ENCODE results near the gene FAM107B.
"Not testable (repeated sequence)": the region's sequence is repeated elsewhere in the genome, so short reads cannot be mapped to it uniquely, and the experiment has no call there.

The FAM107B gene

DNA sequence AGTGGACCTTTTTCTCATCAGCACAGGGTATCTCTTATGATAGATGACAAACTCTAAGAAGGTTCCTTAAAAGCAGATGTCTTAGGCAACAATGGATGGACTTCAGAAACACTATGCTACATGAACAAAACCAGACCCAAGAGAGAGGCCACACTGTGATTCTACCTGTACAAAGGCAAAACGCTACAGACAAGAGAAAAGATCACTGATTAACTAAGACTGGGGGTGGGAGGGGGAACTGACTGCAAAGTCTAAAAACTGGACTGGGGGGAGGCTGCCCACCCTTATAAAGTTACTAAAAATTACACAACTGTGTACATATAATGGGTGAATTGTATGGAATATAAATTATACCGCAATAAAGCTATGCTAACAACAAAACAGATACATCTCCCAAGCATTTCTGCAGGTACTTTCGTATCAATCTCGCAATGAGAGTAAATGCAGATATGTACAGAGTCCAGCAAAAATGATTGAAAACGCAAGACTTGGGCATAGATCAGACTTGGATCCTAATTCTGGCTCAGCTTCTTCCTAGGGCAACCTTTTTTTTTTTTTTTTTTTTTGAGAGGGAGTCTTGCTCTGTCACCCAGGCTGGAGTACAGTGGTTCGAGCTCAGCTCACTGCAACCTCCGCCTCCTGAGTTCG is 179.7 kb downstream of the FAM107B start:
- no peak for DNase-seq

- no peak for DNase-seq
These were observed 180.9 kb downstream of the FAM107B start for GRCh38 chr10:14593806-14594205.

DNA sequence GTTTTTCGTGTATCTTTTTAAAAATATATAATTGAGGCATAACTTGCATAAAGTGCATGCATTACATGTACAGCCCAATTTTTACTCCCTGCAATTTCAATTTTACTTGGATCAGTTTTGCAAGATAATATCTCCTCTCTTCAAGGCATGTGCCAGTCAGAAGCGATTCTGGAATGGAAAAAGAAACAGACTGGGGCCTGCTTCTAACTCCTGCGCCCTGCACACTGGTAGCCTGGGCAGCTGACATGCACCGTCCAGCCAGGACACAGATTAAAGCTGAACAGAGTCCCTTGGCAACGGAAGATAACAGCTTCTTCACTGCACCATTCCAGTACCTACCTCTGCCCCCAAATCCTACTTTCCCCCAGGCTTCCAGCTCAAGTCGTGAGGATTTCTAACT is 182.1 kb downstream of the FAM107B start:
- no peak for DNase-seq

DNA sequence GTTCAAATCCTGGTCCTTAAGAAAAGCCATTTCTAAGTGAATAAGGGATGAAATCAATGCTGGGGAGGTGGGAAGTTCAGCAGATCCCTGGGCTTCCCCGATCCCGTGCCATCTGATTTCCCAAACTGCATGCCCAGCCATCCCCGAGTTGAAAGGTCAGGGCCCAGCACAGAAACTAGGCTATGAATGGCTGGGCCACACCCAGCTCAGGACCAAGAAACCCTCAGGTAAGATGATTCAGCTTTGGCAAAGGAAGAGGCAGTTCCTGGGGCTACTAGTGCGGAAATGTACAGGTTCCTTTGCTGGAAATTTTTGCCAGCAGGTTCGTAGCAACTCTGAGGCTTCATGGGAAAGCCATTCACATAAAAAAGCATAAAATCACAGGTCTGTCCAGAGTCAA is 182.7 kb downstream of the FAM107B start:
- DNase-seq: no peak

DNA sequence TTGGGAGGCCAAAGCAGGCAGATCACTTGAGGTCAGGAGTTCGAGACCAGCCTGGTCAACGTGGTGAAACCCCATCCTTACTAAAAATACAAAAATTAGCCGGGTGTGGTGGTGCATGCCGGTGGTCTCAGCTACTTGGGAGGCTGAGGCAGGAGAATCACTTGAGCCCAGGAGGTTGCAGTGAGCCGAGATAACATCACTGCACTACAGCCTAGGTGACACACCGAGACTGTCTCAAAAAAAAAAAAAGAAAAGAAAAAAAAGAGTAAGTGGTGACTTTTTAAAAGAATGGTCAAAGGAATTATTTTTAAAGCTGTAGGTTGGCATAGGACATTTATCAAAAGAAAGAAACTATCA is 185.8 kb downstream of the FAM107B start:
- not testable (repeated sequence) for DNase-seq

GRCh38 chr10:14588084-14588937 is 186.4 kb downstream of the FAM107B start:
- DNase-seq: no peak

GRCh38 chr10:14587540-14588083 is 187.1 kb downstream of the FAM107B start:
- no peak for DNase-seq

GRCh38 chr10:14586901-14587300 is 187.8 kb downstream of the FAM107B start:
- DNase-seq: no peak

GRCh38 chr10:14585287-14586193 is 189.2 kb downstream of the FAM107B start:
- no peak for DNase-seq

DNA sequence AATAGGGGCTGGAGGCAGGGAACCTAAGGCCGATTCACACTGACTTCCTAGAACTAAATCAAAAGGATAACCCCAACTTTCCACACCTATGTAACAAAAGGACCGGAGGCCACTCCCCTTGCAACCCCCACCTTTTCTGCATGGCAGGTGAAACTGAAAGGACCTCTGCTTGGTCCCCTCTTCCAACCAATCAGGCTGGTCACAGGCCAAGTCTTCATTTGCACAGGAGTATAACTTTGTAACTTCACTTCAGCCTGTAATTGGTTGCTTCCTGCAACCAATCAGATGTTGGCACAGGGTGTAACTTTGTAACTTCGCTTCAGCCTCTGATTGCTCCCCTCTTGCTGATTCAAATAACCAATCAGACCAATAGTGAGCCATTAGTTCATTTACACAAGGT is 190.0 kb downstream of the FAM107B start:
- DNase-seq: no peak

- DNase-seq: no peak
These were observed 190.7 kb downstream of the FAM107B start for GRCh38 chr10:14583967-14584366.

DNA sequence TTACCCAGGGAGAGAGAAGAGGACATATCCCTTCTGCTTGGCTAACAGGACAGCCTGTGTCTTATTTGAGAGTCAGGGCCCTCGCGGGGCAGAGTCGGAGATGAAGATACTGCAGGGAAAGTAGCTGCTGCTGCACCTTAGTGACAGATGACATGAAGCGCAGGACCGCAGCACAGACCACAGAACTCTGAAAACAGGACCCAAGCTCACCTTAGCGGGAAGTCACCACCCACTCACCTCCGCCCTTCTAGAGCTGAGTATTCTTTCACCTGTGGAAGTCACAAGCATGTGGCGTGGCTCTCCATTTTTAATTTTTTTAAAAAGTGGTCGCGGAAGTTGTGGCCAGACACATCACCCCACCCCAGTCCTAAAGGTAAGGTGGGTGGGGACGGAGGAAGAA is 191.4 kb downstream of the FAM107B start:
- no peak for DNase-seq

DNA sequence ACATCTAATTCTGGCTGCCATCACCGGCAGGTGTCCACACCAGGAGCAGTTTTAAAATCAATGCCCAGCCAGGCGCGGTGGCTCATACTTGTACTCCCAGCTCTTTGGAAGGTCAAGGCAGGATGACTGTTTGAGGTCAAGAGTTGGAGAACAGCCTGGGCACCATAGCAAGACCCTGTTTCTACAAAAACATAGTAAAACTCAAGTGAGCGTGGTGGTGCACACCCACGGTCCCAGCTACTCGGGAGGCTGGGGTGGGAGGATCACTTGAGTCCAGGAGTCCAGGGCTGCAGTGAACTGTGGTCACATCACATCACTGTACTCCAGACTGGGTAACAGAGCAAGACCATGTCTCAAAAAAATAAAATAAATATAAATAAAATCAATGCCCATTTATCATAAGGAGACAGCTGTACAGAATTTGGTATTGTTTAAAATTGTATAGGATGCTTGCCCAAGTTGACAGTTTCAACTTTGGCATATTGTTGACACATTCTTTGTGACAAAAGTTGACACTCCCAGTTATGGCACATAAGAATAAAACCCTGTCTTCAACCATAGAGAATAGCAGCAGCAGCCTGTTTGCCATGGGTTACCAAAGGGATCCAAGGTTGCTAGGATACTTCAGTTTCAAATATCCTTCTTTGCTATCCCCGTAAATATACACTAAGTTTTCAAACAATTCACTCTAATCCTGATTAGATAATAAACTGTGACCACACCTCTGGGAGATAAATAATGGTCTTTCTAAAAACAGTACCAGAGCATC is 193.0 kb downstream of the FAM107B start:
- DNase-seq: no peak

- DNase-seq: no peak
These were observed 193.9 kb downstream of the FAM107B start for GRCh38 chr10:14580671-14581332.

GRCh38 chr10:14579405-14579804 is 195.3 kb downstream of the FAM107B start:
- DNase-seq: no peak

DNA sequence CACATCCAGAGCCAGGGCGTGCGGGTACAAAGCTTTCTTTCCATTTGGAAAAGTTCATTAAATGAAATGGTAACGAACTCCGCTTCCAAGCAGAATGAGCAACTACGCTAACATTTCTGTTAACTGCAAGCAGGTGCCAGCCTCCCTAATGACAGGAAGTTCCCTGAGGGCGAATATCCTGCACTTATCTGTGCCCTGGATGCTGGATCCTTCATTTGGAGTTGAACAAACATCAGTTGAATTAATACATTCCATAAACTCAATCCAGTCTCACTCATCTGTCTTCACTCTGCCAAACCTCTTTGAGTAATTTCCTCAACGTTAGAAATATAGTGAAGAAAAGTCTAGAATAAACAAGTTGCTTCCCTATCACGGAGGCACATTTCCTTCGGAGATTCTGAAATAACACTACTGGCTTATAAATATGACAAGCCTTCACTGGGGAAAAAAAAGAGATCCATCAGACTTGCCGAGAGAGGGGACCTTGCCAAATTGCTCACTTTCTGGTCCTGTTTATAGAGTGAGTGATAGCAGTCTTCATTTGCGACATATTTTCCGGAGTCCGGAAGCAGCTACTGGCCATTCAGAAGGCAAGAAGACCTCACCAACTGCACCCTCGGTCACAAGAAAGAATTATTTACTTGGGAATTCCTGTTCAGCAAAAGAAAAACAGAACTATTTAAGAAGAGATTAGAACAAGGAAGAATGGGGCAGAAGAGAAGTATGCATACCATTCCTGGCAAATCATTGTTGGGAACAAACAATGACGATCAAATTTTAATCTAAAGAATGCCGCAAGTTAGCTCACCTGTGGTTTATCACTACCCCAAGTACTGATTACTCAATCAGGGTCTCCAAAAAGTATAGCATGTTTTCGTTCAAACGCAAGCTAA is 196.4 kb downstream of the FAM107B start:
- DNase-seq: no peak

DNA sequence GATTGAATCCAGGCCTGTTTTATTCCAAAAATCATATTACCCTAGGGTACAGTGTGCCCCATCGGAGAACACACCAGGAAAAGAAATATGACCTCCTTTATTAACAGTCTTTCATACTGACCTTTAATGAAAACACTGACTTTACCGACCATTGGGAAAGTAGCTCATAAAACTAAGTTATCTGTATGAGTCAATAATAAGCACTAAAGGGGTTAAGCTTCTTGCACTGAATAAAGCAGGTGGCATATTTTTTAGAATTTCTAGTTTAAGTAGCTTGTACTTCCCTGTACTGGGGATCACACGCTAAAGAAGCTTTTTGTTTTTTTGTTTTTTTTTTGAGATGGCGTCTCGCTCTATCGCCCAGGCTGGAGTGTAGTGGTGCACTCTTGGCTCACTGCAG is 199.8 kb downstream of the FAM107B start:
- no peak for DNase-seq

- no peak for DNase-seq
These were observed 200.4 kb downstream of the FAM107B start for GRCh38 chr10:14574291-14574690.

DNA sequence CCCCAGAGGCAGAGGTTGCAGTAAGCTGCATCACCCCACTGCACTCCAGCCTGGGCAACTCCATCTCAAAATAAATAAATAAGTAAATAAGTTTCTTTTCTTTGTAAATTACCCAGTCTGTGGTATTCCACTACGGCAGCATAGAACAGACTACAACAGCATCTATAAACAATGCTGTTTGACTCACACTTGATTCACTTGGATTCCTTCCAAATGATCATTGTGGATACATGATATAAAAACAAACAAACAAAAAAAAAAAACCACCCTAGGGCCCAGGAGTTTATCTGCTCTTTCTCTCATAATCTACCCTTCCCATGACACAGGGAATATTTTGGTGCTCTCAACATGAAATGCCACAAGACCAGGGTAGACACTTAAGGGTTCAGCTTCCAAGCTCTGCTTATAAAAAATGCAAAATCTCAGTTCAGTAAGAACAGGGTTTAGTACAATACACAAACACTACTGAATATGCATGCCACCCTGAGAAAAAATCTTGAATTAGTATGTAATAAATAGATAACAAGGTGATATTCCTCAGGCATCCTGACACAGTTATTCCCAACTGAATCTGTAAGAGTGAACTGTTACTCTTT is 200.9 kb downstream of the FAM107B start:
- no peak for DNase-seq

DNA sequence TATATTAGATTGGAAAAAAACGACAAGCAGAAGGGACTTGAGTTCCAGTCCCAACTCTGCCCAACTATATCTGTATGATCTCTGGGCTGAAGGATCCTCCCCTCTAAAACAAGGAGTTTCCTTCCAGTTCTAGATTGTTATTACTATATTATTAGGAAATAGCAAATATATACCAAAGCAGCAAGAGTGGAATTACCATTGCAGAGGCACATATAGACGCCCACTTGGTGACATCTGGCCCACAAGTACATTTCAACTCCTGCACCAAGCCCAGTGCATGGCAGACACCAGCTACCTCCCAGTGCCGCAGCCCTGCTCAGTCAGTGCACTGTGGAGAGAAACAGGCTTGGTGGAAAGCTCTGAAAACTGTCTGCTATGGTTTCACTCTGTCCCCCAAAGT is 201.9 kb downstream of the FAM107B start:
- no peak for DNase-seq
